Mesendoderm (in vitro differentiated cells): ENCODE data around the gene NEAT1.
"Not testable (repeated sequence)": the region's sequence is repeated elsewhere in the genome, so short reads cannot be mapped to it uniquely, and the experiment has no call there.

Source experiments
- DNase-seq: peaks from one replicate; pipeline ENCODE4 v3.0.0; 2013
- H2AK5ac ChIP-seq: 2 replicates; pipeline ENCODE4 v1.6.1; 2013; ENCODE audit warnings: low read length, inconsistent platforms
- H2BK120ac ChIP-seq: 2 replicates; pipeline ENCODE4 v1.6.1; 2013; ENCODE audit warnings: low read depth, mild to moderate bottlenecking, low read length, moderate library complexity, mixed read lengths
- H2BK15ac ChIP-seq: replicated peaks from 2 replicates; pipeline ENCODE4 v1.6.1; 2013; ENCODE audit warnings: low read depth, mild to moderate bottlenecking, moderate library complexity
- H2BK5ac ChIP-seq: 2 replicates; pipeline ENCODE4 v1.6.1; 2013; ENCODE audit warnings: low read length, inconsistent platforms
- H3K18ac ChIP-seq: 2 replicates; pipeline ENCODE4 v1.6.1; 2013; ENCODE audit warnings: mild to moderate bottlenecking, low read length, mixed read lengths
- H3K23ac ChIP-seq: one replicate; pipeline ENCODE4 v1.6.1; 2013; ENCODE audit warnings: low read length
- H3K27ac ChIP-seq: 2 replicates; pipeline ENCODE4 v1.5.1; 2013; ENCODE audit warnings: low read depth, mild to moderate bottlenecking, inconsistent platforms, low read length, moderate library complexity
- H3K27me3 ChIP-seq: 2 replicates; pipeline ENCODE4 v1.6.1; 2013; ENCODE audit warnings: low read length, control low read depth, mild to moderate bottlenecking, inconsistent platforms; ENCODE audit not compliant: insufficient read depth, poor library complexity
- H3K36me3 ChIP-seq: 2 replicates; pipeline ENCODE4 v1.6.1; 2013; ENCODE audit warnings: low read length, inconsistent platforms; ENCODE audit not compliant: control insufficient read depth, insufficient read depth
- H3K4ac ChIP-seq: one replicate; pipeline ENCODE4 v1.6.1; 2013; ENCODE audit warnings: low read depth, mild to moderate bottlenecking, low read length, moderate library complexity
- H3K4me1 ChIP-seq: 2 replicates; pipeline ENCODE4 v1.6.1; 2013; ENCODE audit warnings: low read depth, low read length, inconsistent platforms; ENCODE audit not compliant: control insufficient read depth
- H3K4me2 ChIP-seq: 2 replicates; pipeline ENCODE4 v1.6.1; 2013; ENCODE audit warnings: low read length
- H3K4me3 ChIP-seq: 2 replicates; pipeline ENCODE4 v1.5.1; 2013; ENCODE audit warnings: mild to moderate bottlenecking, low read length
- H3K56ac ChIP-seq: one replicate; pipeline ENCODE4 v1.6.1; 2013; ENCODE audit warnings: low read length
- H3K79me1 ChIP-seq: 2 replicates; pipeline ENCODE4 v1.6.1; 2013; ENCODE audit warnings: low read length, inconsistent platforms
- H3K79me2 ChIP-seq: 2 replicates; pipeline ENCODE4 v1.6.1; 2013; ENCODE audit warnings: mild to moderate bottlenecking, low read length; ENCODE audit not compliant: control insufficient read depth, insufficient read depth
- H3K9ac ChIP-seq: 2 replicates; pipeline ENCODE4 v1.6.1; 2013; ENCODE audit warnings: low read length, inconsistent platforms
- H4K5ac ChIP-seq: one replicate; pipeline ENCODE4 v1.6.1; 2013; ENCODE audit warnings: low read length
- H4K8ac ChIP-seq: one replicate; pipeline ENCODE4 v1.6.1; 2013; ENCODE audit warnings: low read depth, mild to moderate bottlenecking, control low read depth, low read length, moderate library complexity
- WGBS: extraction: QIAGEN DNeasy Blood & Tissue Kit; methylation state at CpG from one replicate; pipeline ENCODE4 v1.1.7; 2013; ENCODE audit warnings: low lambda C conversion rate, missing lambda C conversion rate; ENCODE audit not compliant: insufficient coverage; ENCODE audit errors: extremely low coverage; 5-methylcytosine and 5-hydroxymethylcytosine counted together

Gene NEAT1

GRCh38 chr11:65404638-65405339, 17.8 kb upstream of the NEAT1 start:
- H2AK5ac ChIP-seq = no peak overlapping the region
- DNase-seq = no peak
- H2BK120ac ChIP-seq = no peak overlapping the region
- H2BK15ac ChIP-seq = no peak overlapping the region
- H3K4me3 ChIP-seq = no peak overlapping the region
- H3K9ac ChIP-seq = no peak overlapping the region
- WGBS = no CpG with 5 or more reads among the region's 24 CpGs
- H4K5ac ChIP-seq = no peak overlapping the region
- H2BK5ac ChIP-seq = no peak overlapping the region
- no peaks in the 10 kb centered on the region for H3K4me1 ChIP-seq
- H3K79me1 ChIP-seq = no peaks in the 10 kb centered on the region
- H3K23ac ChIP-seq = no peak overlapping the region
- H3K4me2 ChIP-seq = no peak overlapping the region
- no peaks in the 10 kb centered on the region for H3K79me2 ChIP-seq
- no peaks in the 10 kb centered on the region for H3K27me3 ChIP-seq
- H3K36me3 ChIP-seq = peaks cover 4% of the 10 kb centered on the region
- no peak overlapping the region for H3K18ac ChIP-seq
- no peak overlapping the region for H4K8ac ChIP-seq
- no peak overlapping the region for H3K56ac ChIP-seq
- no peak overlapping the region for H3K27ac ChIP-seq
- H3K4ac ChIP-seq = no peak overlapping the region

DNA sequence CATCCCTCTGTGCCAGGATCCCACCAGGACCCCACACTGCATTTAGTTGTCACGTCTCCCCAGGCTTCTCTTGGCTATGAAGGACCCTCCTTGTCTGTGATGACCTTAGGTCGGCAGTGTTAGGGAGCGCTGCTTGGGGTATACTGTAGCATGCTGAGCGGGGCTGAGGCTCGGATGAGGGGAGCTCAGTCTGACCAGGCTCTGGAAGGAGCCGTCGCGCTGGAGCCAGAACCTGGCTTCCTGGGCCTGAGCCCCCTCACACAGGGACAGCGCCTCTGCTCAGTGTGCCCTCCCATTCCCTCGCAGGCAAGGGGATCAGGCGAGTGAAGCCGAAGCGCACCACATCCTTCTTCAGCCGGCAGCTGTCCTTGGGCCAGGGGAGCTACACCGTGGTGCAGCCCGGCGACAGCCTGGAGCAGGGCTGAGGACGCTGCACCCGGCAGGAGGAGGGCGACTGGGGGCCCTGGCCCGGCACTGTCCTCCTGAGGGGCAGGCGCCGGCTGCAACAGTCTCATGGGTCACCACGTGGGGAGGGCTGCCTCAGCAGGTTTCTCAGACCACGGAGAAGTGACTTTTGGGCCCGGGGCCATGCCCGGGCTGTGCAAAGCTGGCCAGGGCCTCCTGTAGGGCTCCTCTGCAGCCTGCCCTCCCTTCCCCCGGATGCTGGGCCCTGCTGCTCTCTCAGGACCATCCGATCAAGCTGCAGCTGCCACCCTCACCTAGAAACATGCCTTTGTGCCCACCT, 11.5 kb upstream of the NEAT1 start:
- H3K23ac ChIP-seq = no peak overlapping the region
- no peak overlapping the region for H4K5ac ChIP-seq
- no peak overlapping the region for H3K9ac ChIP-seq
- no peak overlapping the region for H2BK5ac ChIP-seq
- H2BK15ac ChIP-seq = no peak overlapping the region
- H3K18ac ChIP-seq = no peak overlapping the region
- peaks cover 3% of the 10 kb centered on the region for H3K4me1 ChIP-seq
- H3K4ac ChIP-seq = no peak overlapping the region
- no peaks in the 10 kb centered on the region for H3K79me1 ChIP-seq
- H2AK5ac ChIP-seq = no peak overlapping the region
- no peak for DNase-seq
- H3K27ac ChIP-seq = no peak overlapping the region
- no peak overlapping the region for H4K8ac ChIP-seq
- H3K4me3 ChIP-seq = no peak overlapping the region
- H3K79me2 ChIP-seq = no peaks in the 10 kb centered on the region
- no peak overlapping the region for H3K56ac ChIP-seq
- no peak overlapping the region for H3K4me2 ChIP-seq
- H3K36me3 ChIP-seq = peaks cover 1% of the 10 kb centered on the region
- no peaks in the 10 kb centered on the region for H3K27me3 ChIP-seq
- no CpG with 5 or more reads among the region's 29 CpGs for WGBS
- H2BK120ac ChIP-seq = no peak overlapping the region

GRCh38 chr11:65411681-65412070, 10.9 kb upstream of the NEAT1 start:
- no peak for DNase-seq
- Histone ChIP-seq H2BK15ac (no peak overlapping the region), H3K36me3 (peaks cover 1% of the 10 kb centered on the region), H3K4me1 (peaks cover 6% of the 10 kb centered on the region), H3K9ac (no peak overlapping the region), H3K56ac (no peak overlapping the region), H3K4me2 (no peak overlapping the region), H3K4ac (no peak overlapping the region), H3K79me1 (no peaks in the 10 kb centered on the region), H2BK5ac (no peak overlapping the region), H2AK5ac (no peak overlapping the region), H3K23ac (no peak overlapping the region), H3K27me3 (no peaks in the 10 kb centered on the region), H3K18ac (no peak overlapping the region), H4K8ac (no peak overlapping the region), H3K79me2 (no peaks in the 10 kb centered on the region), H3K4me3 (no peak overlapping the region), H4K5ac (no peak overlapping the region), H3K27ac (no peak overlapping the region), H2BK120ac (no peak overlapping the region)
- WGBS = no CpG with 5 or more reads among the region's 5 CpGs

DNA sequence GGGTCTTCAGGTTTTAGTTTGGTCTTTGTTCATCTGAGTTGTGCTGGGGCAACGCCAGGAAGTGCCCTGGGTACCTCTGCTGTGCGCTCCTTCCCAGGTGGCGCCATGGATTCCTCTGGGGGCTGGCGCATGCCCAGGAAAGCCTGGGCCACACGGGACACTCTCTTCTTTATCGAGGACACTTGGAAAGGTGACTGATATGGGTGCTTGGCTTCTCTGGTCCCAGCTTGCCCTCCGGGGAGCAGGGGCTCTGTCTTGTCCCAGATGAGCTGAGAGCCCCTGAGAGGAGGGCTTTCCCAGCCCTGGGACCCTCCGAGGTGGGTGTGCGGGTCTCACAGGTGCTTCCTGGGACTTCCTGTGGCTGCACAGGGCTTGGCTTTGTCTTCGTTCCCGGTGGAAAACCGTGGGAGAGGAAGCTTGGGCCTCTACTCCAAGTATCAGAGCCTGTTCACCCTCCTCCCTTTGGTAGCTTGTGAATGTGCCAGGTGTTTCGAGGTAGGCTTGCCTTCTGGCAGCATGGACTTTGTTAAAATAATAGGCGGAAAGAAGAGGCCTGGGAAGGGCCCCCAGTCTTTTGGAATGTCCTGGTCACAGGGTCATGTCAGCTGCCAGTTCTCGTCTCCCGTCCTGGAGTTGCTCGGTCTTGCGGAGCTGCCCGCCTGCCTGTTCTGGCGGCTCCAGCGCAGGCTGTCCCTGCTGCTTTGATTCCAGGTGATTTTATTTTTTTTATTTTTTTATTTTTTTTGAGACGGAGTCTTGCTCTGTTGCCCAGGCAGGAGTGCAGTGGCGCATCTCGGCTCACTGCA, 10.1 kb upstream of the NEAT1 start:
- Histone ChIP-seq H4K5ac (no peak overlapping the region), H3K27ac (no peak overlapping the region), H3K36me3 (peaks cover 1% of the 10 kb centered on the region), H2BK15ac (no peak overlapping the region), H3K27me3 (no peaks in the 10 kb centered on the region), H3K4me3 (no peak overlapping the region), H3K79me1 (no peaks in the 10 kb centered on the region), H3K18ac (no peak overlapping the region), H3K23ac (no peak overlapping the region), H3K56ac (no peak overlapping the region), H3K4me1 (peaks cover 8% of the 10 kb centered on the region), H3K9ac (no peak overlapping the region), H2BK120ac (no peak overlapping the region), H4K8ac (no peak overlapping the region), H2BK5ac (no peak overlapping the region), H3K4ac (no peak overlapping the region), H3K4me2 (no peak overlapping the region), H2AK5ac (no peak overlapping the region), H3K79me2 (no peaks in the 10 kb centered on the region)
- WGBS = no CpG with 5 or more reads among the region's 24 CpGs
- DNase-seq = no peak

DNA sequence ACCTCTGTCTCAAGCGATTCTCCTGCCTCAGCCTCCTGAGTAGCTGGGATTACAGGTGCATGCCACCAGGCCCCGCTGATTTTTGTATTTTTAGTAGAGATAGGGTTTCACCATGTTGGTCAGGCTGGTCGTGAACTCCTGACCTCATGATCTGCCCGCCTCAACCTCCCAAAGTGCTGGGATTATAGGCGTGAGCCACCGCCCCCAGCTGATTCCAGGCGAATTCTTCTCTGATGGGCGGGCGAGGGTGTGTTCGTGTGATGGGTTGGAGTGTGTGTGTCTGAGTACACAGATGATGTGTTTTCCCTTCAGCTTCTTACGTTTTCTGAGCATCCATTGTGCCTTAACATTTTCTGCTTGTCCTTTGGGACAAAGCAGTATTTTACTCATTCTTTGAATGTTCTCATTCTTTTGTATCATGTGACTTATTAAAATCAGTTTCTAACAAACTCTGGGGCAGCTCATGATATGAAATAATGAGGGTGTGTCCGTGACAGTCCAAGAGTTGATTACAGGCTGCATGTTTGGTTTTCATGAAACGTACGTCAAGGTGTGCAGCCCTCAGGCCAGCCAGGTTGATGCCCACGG, 9.4 kb upstream of the NEAT1 start:
- not testable (repeated sequence) for H2AK5ac ChIP-seq, H3K36me3 ChIP-seq, H3K4ac ChIP-seq, H2BK5ac ChIP-seq, H3K9ac ChIP-seq, H3K79me2 ChIP-seq, H3K79me1 ChIP-seq, H3K56ac ChIP-seq, H3K23ac ChIP-seq, H2BK120ac ChIP-seq, H3K27me3 ChIP-seq, H3K27ac ChIP-seq, H4K5ac ChIP-seq, H3K4me3 ChIP-seq, H2BK15ac ChIP-seq, H3K4me2 ChIP-seq, H4K8ac ChIP-seq, DNase-seq, H3K18ac ChIP-seq
- H3K4me1 ChIP-seq = peaks cover 11% of the 10 kb centered on the region
- no CpG with 5 or more reads among the region's 15 CpGs for WGBS
